ENCODE results near the gene LHFPL3. TPM values are rescaled to one million over a fixed set of nuclear protein-coding genes. Genes with fewer than 3 reads are reported as not detected.

LHFPL3 gene
- total and polyA plus RNA-seq, 9 of the 15 experiments (the other 6 are each of a cell fraction or from before 2014, with no cell fraction given), result 0.21 to 0.52 TPM; not detected in 7

DNA sequence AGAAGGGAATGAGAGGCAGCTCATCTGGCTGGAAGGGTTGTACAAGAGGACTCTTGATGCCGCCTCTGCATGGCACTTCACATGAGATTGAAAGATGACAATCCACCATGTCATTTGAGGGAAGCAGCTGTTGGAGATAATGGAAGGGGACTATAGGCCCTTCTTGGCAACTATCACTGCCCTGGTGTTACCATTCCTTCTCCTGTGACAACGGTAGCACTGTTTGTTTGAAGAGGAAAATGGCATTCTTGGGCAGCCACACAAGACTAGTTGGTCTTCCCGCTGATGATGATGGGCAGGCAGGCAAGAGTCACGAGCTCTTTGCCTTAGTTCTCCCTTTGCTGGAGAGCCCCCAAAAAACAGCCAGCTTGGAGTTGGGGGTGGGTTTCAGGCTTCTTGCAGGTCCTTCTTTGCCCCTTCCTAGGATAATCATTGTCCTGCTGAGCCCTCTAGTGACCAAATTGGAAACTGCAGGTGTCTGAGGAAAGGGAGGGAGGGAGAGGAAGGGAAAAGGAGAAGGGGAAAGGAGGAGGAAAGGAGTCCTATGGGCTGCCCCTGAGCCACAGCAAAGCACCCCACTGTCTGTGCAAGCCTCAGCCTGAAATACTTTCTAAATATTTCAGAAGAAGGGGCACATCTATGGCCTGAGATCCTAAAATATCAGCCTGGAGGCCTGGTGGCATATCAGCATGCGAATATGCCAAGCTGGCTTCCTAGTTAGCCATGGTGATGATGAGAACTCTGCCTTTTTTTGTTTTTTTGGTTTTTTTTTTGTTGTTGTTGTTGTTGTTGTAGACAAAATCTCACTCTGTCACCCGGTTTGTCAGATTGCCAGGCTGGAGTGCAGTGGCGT is 520.0 kb downstream of the LHFPL3 start (continued):
- TF ChIP-seq, protein P1, sequence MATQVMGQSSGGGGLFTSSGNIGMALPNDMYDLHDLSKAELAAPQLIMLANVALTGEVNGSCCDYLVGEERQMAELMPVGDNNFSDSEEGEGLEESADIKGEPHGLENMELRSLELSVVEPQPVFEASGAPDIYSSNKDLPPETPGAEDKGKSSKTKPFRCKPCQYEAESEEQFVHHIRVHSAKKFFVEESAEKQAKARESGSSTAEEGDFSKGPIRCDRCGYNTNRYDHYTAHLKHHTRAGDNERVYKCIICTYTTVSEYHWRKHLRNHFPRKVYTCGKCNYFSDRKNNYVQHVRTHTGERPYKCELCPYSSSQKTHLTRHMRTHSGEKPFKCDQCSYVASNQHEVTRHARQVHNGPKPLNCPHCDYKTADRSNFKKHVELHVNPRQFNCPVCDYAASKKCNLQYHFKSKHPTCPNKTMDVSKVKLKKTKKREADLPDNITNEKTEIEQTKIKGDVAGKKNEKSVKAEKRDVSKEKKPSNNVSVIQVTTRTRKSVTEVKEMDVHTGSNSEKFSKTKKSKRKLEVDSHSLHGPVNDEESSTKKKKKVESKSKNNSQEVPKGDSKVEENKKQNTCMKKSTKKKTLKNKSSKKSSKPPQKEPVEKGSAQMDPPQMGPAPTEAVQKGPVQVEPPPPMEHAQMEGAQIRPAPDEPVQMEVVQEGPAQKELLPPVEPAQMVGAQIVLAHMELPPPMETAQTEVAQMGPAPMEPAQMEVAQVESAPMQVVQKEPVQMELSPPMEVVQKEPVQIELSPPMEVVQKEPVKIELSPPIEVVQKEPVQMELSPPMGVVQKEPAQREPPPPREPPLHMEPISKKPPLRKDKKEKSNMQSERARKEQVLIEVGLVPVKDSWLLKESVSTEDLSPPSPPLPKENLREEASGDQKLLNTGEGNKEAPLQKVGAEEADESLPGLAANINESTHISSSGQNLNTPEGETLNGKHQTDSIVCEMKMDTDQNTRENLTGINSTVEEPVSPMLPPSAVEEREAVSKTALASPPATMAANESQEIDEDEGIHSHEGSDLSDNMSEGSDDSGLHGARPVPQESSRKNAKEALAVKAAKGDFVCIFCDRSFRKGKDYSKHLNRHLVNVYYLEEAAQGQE (IDR thresholded peaks at IDR 0.05; ENCODE audit: borderline replicate concordance), result peak; percentile 69; the same call in 1 of the 2 replicates
- TF ChIP-seq, protein P1 (CRISPR knock-in tag; IDR thresholded peaks at IDR 0.05; ENCODE audit: low read depth), result no peak
- TF ChIP-seq, protein P2, sequence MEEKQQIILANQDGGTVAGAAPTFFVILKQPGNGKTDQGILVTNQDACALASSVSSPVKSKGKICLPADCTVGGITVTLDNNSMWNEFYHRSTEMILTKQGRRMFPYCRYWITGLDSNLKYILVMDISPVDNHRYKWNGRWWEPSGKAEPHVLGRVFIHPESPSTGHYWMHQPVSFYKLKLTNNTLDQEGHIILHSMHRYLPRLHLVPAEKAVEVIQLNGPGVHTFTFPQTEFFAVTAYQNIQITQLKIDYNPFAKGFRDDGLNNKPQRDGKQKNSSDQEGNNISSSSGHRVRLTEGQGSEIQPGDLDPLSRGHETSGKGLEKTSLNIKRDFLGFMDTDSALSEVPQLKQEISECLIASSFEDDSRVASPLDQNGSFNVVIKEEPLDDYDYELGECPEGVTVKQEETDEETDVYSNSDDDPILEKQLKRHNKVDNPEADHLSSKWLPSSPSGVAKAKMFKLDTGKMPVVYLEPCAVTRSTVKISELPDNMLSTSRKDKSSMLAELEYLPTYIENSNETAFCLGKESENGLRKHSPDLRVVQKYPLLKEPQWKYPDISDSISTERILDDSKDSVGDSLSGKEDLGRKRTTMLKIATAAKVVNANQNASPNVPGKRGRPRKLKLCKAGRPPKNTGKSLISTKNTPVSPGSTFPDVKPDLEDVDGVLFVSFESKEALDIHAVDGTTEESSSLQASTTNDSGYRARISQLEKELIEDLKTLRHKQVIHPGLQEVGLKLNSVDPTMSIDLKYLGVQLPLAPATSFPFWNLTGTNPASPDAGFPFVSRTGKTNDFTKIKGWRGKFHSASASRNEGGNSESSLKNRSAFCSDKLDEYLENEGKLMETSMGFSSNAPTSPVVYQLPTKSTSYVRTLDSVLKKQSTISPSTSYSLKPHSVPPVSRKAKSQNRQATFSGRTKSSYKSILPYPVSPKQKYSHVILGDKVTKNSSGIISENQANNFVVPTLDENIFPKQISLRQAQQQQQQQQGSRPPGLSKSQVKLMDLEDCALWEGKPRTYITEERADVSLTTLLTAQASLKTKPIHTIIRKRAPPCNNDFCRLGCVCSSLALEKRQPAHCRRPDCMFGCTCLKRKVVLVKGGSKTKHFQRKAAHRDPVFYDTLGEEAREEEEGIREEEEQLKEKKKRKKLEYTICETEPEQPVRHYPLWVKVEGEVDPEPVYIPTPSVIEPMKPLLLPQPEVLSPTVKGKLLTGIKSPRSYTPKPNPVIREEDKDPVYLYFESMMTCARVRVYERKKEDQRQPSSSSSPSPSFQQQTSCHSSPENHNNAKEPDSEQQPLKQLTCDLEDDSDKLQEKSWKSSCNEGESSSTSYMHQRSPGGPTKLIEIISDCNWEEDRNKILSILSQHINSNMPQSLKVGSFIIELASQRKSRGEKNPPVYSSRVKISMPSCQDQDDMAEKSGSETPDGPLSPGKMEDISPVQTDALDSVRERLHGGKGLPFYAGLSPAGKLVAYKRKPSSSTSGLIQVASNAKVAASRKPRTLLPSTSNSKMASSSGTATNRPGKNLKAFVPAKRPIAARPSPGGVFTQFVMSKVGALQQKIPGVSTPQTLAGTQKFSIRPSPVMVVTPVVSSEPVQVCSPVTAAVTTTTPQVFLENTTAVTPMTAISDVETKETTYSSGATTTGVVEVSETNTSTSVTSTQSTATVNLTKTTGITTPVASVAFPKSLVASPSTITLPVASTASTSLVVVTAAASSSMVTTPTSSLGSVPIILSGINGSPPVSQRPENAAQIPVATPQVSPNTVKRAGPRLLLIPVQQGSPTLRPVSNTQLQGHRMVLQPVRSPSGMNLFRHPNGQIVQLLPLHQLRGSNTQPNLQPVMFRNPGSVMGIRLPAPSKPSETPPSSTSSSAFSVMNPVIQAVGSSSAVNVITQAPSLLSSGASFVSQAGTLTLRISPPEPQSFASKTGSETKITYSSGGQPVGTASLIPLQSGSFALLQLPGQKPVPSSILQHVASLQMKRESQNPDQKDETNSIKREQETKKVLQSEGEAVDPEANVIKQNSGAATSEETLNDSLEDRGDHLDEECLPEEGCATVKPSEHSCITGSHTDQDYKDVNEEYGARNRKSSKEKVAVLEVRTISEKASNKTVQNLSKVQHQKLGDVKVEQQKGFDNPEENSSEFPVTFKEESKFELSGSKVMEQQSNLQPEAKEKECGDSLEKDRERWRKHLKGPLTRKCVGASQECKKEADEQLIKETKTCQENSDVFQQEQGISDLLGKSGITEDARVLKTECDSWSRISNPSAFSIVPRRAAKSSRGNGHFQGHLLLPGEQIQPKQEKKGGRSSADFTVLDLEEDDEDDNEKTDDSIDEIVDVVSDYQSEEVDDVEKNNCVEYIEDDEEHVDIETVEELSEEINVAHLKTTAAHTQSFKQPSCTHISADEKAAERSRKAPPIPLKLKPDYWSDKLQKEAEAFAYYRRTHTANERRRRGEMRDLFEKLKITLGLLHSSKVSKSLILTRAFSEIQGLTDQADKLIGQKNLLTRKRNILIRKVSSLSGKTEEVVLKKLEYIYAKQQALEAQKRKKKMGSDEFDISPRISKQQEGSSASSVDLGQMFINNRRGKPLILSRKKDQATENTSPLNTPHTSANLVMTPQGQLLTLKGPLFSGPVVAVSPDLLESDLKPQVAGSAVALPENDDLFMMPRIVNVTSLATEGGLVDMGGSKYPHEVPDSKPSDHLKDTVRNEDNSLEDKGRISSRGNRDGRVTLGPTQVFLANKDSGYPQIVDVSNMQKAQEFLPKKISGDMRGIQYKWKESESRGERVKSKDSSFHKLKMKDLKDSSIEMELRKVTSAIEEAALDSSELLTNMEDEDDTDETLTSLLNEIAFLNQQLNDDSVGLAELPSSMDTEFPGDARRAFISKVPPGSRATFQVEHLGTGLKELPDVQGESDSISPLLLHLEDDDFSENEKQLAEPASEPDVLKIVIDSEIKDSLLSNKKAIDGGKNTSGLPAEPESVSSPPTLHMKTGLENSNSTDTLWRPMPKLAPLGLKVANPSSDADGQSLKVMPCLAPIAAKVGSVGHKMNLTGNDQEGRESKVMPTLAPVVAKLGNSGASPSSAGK (IDR thresholded peaks at IDR 0.05), result no peak
- TF ChIP-seq DNMT1 (IDR thresholded peaks at IDR 0.05) (no peak), KLF6 (CRISPR knock-in tag; IDR thresholded peaks at IDR 0.05; ENCODE audit: borderline replicate concordance) (no peak)

All from K562 (cell line).